DMS53 (cell line): Measurements from ENCODE around the gene TICRR.

ENCODE experiments used
- DNase-seq: peaks from one replicate; lab custom pipeline; 2025; lab: John Stamatoyannopoulos, UW

The TICRR gene

GRCh38 chr15:89654301-89654761, 79.1 kb downstream of the TICRR start:
- no peak for DNase-seq

GRCh38 chr15:89654847-89655805, 79.9 kb downstream of the TICRR start, which contains the start of gene KIF7:
KIF7 (minus strand) TSS chr15:89655467; CDS start chr15:89652930, 2,537 bp downstream.
- DNase-seq, result peak; percentile 46

- DNase-seq, result no peak
Observed at GRCh38 chr15:89656116-89656815, 81.0 kb downstream of the TICRR start.

- DNase-seq, result no peak
Observed at GRCh38 chr15:89657686-89658200, 82.5 kb downstream of the TICRR start.

GRCh38 chr15:89659295-89659694, 84.0 kb downstream of the TICRR start:
- DNase-seq, result no peak

GRCh38 chr15:89660556-89660955, 85.3 kb downstream of the TICRR start:
- no peak for DNase-seq

GRCh38 chr15:89662893-89663626, 87.8 kb downstream of the TICRR start:
- DNase-seq, result no peak

GRCh38 chr15:89664441-89665350, 89.4 kb downstream of the TICRR start:
- peak; percentile 76 for DNase-seq

- DNase-seq, result peak; percentile 71
Observed at GRCh38 chr15:89665449-89666181, 90.3 kb downstream of the TICRR start.

- peak; percentile 22 for DNase-seq
Observed at GRCh38 chr15:89666184-89666857, 91.1 kb downstream of the TICRR start.

- no peak for DNase-seq
Observed at GRCh38 chr15:89666858-89667705, 91.8 kb downstream of the TICRR start.

- no peak for DNase-seq
Observed at GRCh38 chr15:89667706-89667960, 92.4 kb downstream of the TICRR start.

- DNase-seq, result no peak
Observed at GRCh38 chr15:89668171-89668570, 92.9 kb downstream of the TICRR start.

- no peak for DNase-seq
Observed at GRCh38 chr15:89669309-89669865, 94.1 kb downstream of the TICRR start.

- no peak for DNase-seq
Observed at GRCh38 chr15:89669941-89670340, 94.7 kb downstream of the TICRR start.

- DNase-seq, result no peak
Observed at GRCh38 chr15:89670971-89671560, 95.8 kb downstream of the TICRR start.

GRCh38 chr15:89671687-89672086, 96.4 kb downstream of the TICRR start:
- DNase-seq, result no peak
